ENCODE results near the gene GJB4.

The GJB4 gene

GRCh38 chr1:34778381-34778780, 18.8 kb downstream of the GJB4 start:
- no peak for DNase-seq (ENCODE audit: low read depth)

GRCh38 chr1:34779005-34779404, 19.5 kb downstream of the GJB4 start:
- DNase-seq (ENCODE audit: low read depth) = no peak

GRCh38 chr1:34779526-34779925, 20.0 kb downstream of the GJB4 start:
- no peak for DNase-seq (ENCODE audit: low read depth)

- no peak for DNase-seq (ENCODE audit: low read depth)
These were observed 20.4 kb downstream of the GJB4 start for GRCh38 chr1:34779962-34780361.

- no peak for DNase-seq (ENCODE audit: low read depth)
These were observed 21.0 kb downstream of the GJB4 start for GRCh38 chr1:34780528-34780927.

GRCh38 chr1:34781071-34781843, 21.7 kb downstream of the GJB4 start, which contains the start of gene GJB3:
TSS of gene GJB3 (plus strand) at chr1:34781214. CDS start at chr1:34784763, 3,549 bp downstream.
- DNase-seq (ENCODE audit: low read depth) = no peak

- no peak for DNase-seq (ENCODE audit: low read depth)
These were observed 22.4 kb downstream of the GJB4 start for GRCh38 chr1:34781844-34782391.

- DNase-seq (ENCODE audit: low read depth) = no peak
These were observed 25.2 kb downstream of the GJB4 start for GRCh38 chr1:34784751-34785221.

- no peak for DNase-seq (ENCODE audit: low read depth)
These were observed 25.8 kb downstream of the GJB4 start for GRCh38 chr1:34785231-34785874.

- no peak for DNase-seq (ENCODE audit: low read depth)
These were observed 26.4 kb downstream of the GJB4 start for GRCh38 chr1:34785875-34786470.

- DNase-seq (ENCODE audit: low read depth) = peak; percentile 33
These were observed 27.2 kb downstream of the GJB4 start for GRCh38 chr1:34786521-34787325.

- DNase-seq (ENCODE audit: low read depth) = no peak
These were observed 28.2 kb downstream of the GJB4 start for GRCh38 chr1:34787461-34788420.

GRCh38 chr1:34790985-34791384, 31.4 kb downstream of the GJB4 start:
- no peak for DNase-seq (ENCODE audit: low read depth)

GRCh38 chr1:34792424-34792823, 32.9 kb downstream of the GJB4 start:
- no peak for DNase-seq (ENCODE audit: low read depth)

- DNase-seq (ENCODE audit: low read depth) = no peak
These were observed 33.6 kb downstream of the GJB4 start, which contains the start of gene GJA4 for GRCh38 chr1:34792868-34793727. TSS of gene GJA4 (plus strand) at chr1:34792999. CDS start at chr1:34794214, 1,215 bp downstream.

GRCh38 chr1:34794001-34794789, 34.7 kb downstream of the GJB4 start:
- no peak for DNase-seq (ENCODE audit: low read depth)

GRCh38 chr1:34794790-34795180, 35.2 kb downstream of the GJB4 start:
- DNase-seq (ENCODE audit: low read depth) = no peak

GRCh38 chr1:34795916-34796315, 36.4 kb downstream of the GJB4 start:
- DNase-seq (ENCODE audit: low read depth) = no peak

GRCh38 chr1:34796990-34797389, 37.5 kb downstream of the GJB4 start:
- no peak for DNase-seq (ENCODE audit: low read depth)
